Mesenchymal stem cell (in vitro differentiated cells and primary cell): ENCODE results near the gene ERGIC1.

Source experiments
- DNase-seq: peaks from one replicate; pipeline ENCODE4 v3.0.0-alpha.2; 2013
- H2AFZ ChIP-seq: one replicate; pipeline ENCODE4 v1.6.1; 2013; ENCODE audit warnings: low read depth, mild to moderate bottlenecking, control low read depth, inconsistent platforms, low read length, moderate library complexity
- H2AK5ac ChIP-seq: 2 replicates; pipeline ENCODE4 v1.6.1; 2013; ENCODE audit warnings: low read length, moderate library complexity, mild to moderate bottlenecking, inconsistent platforms; ENCODE audit not compliant: severe bottlenecking
- H2BK120ac ChIP-seq: one replicate; pipeline ENCODE4 v1.6.1; 2013; ENCODE audit warnings: low read depth, mild to moderate bottlenecking, inconsistent platforms, low read length, moderate library complexity
- H2BK12ac ChIP-seq, 2 experiments: one replicate each; pipeline ENCODE4 v1.6.1; 2013; ENCODE audit warnings: inconsistent platforms in 2 of 2, low read length in 2 of 2, mild to moderate bottlenecking in 2 of 2, moderate library complexity in 2 of 2, control low read depth in 1 of 2
- H2BK15ac ChIP-seq: one replicate; pipeline ENCODE4 v1.6.1; 2013; ENCODE audit warnings: mild to moderate bottlenecking, low read depth, inconsistent platforms; ENCODE audit not compliant: poor library complexity, severe bottlenecking
- H2BK5ac ChIP-seq: 2 replicates; pipeline ENCODE4 v1.6.1; 2013; ENCODE audit warnings: low read depth, mild to moderate bottlenecking, low read length, control low read depth, inconsistent platforms; ENCODE audit not compliant: poor library complexity, severe bottlenecking
- H3K14ac ChIP-seq, 2 experiments: one replicate each; pipeline ENCODE4 v1.6.1; 2013; ENCODE audit warnings: inconsistent platforms in 2 of 2, low read length in 2 of 2, control low read depth in 1 of 2, mild to moderate bottlenecking in 1 of 2, moderate library complexity in 1 of 2
- H3K18ac ChIP-seq, 2 experiments: one replicate each; pipeline ENCODE4 v1.6.1; 2013; ENCODE audit warnings: inconsistent platforms in 2 of 2, low read length in 2 of 2, control low read depth in 1 of 2, low read depth in 1 of 2, mild to moderate bottlenecking in 1 of 2
- H3K23ac ChIP-seq, 2 experiments: one replicate each; pipeline ENCODE4 v1.6.1; 2013; ENCODE audit warnings: inconsistent platforms in 2 of 2, low read length in 2 of 2, mild to moderate bottlenecking in 2 of 2, moderate library complexity in 2 of 2, control low read depth in 1 of 2
- H3K27ac ChIP-seq: 2 replicates; pipeline ENCODE4 v1.5.1; 2013; ENCODE audit warnings: mild to moderate bottlenecking, moderate library complexity, low read length, control low read depth, inconsistent platforms; ENCODE audit not compliant: poor library complexity, severe bottlenecking
- H3K27me3 ChIP-seq, 2 experiments: 2 replicates each; pipeline versions ENCODE4 v1.6.1 to v1.7.0; 2013; ENCODE audit warnings: low read length in 2 of 2, mild to moderate bottlenecking in 2 of 2, moderate library complexity in 2 of 2, control low read depth in 1 of 2, inconsistent platforms in 1 of 2; ENCODE audit not compliant: control insufficient read depth in 1 of 2, insufficient read depth in 1 of 2
- H3K36me3 ChIP-seq, 2 experiments: 2 replicates each; pipeline versions ENCODE4 v1.6.1 to v1.7.0; 2013; ENCODE audit warnings: low read length in 2 of 2, control low read depth in 1 of 2, inconsistent platforms in 1 of 2, low read depth in 1 of 2, mild to moderate bottlenecking in 1 of 2; ENCODE audit not compliant: insufficient read depth in 2 of 2, control insufficient read depth in 1 of 2
- H3K4ac ChIP-seq, 2 experiments: one replicate each; pipeline ENCODE4 v1.6.1; 2013; ENCODE audit warnings: inconsistent platforms in 2 of 2, low read length in 2 of 2, mild to moderate bottlenecking in 2 of 2, moderate library complexity in 2 of 2, control low read depth in 1 of 2, low read depth in 1 of 2
- H3K4me1 ChIP-seq: 2 replicates; pipeline ENCODE4 v1.6.1; 2013; ENCODE audit warnings: low read depth, low read length, control low read depth; ENCODE audit not compliant: control insufficient read depth, insufficient read depth
- H3K4me2 ChIP-seq: 2 replicates; pipeline ENCODE4 v1.6.1; 2013; ENCODE audit warnings: low read length, mild to moderate bottlenecking, inconsistent platforms; ENCODE audit not compliant: poor library complexity, severe bottlenecking
- H3K4me3 ChIP-seq, 2 experiments: 2 replicates each; pipeline versions ENCODE4 v1.5.1 to v1.7.0; 2013; ENCODE audit warnings: low read length in 2 of 2, mild to moderate bottlenecking in 2 of 2, control low read depth in 1 of 2, low read depth in 1 of 2; ENCODE audit not compliant: insufficient read depth in 1 of 2
- H3K79me1 ChIP-seq: replicated peaks from 2 replicates; pipeline ENCODE4 v1.6.1; 2013; ENCODE audit warnings: mild to moderate bottlenecking, control low read depth, low read length, inconsistent platforms; ENCODE audit not compliant: poor library complexity, severe bottlenecking
- H3K9ac ChIP-seq: 2 replicates; pipeline ENCODE4 v1.7.0; 2013; ENCODE audit warnings: mild to moderate bottlenecking, low read length, moderate library complexity
- H3K9me3 ChIP-seq: 2 replicates; pipeline ENCODE4 v1.7.0; 2013; ENCODE audit warnings: mild to moderate bottlenecking, low read length; ENCODE audit not compliant: control insufficient read depth
- H4K8ac ChIP-seq: one replicate; pipeline ENCODE4 v1.6.1; 2013; ENCODE audit warnings: inconsistent platforms, mild to moderate bottlenecking, low read length, moderate library complexity
- H4K91ac ChIP-seq: one replicate; pipeline ENCODE4 v1.6.1; 2013; ENCODE audit warnings: mild to moderate bottlenecking, low read length, inconsistent platforms
- WGBS: methylation state at CpG from one replicate; pipeline ENCODE4 v1.1.7; 2013; ENCODE audit warnings: mixed read lengths; 5-methylcytosine and 5-hydroxymethylcytosine counted together

ERGIC1 gene

DNA sequence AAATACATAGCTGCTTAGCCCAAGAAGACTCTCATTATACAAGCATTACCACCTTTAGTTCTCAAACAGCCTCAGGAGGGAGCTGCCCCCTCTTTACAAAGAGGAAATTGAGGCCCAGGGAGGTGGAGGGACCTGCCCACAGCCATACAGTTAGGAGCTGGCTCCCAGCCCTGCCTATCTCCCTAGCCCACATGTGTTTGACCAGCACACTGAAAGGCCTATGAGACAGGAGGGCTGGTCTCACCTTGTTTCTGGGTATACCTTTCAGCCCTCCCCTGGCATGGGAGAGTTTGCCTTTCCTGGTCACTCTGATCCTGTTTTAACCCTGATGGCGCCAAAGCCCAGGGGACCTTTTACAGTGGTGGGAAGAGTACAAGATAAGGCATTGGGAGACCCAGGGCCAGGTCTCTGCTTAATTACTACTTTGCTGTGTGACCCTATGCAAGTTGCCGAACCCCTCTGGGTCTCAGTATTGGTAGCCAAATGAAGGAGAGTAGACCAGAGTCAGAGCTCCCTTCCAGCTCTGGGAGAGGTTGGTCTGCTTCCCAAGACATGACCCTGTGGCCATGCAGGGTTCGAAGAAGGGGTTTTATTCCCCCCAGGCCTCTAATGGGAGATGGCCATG, 64.3 kb downstream of the ERGIC1 start:
- no peak for DNase-seq
- Histone ChIP-seq H2AFZ (no peak overlapping the region), H2BK5ac (peak overlapping the region; percentile 98), H3K4me3 (peak overlapping the region in 1 of 2 experiments; percentile 25), H3K14ac (peak overlapping the region in 1 of 2 experiments; percentile 91), H4K8ac (peak overlapping the region; percentile 74), H3K27me3 (no peaks in the 10 kb centered on the region), H3K79me1 (peaks cover 14% of the 10 kb centered on the region), H3K4me2 (no peak overlapping the region), H3K18ac (peak overlapping the region; percentile 71 to 96), H4K91ac (peak overlapping the region; percentile 83), H3K36me3 (peaks cover 22 to 60% of the 10 kb centered on the region in 2 experiments), H3K27ac (peak overlapping the region; percentile 98), H2BK15ac (no peak overlapping the region), H3K4me1 (peaks cover 49% of the 10 kb centered on the region), H2BK120ac (peak overlapping the region; percentile 50), H3K4ac (peak overlapping the region; percentile 66 to 92), H2BK12ac (peak overlapping the region; percentile 90 to 91), H2AK5ac (peak overlapping the region; percentile 94), H3K9ac (peak overlapping the region; percentile 90), H3K23ac (peak overlapping the region in 1 of 2 experiments; percentile 41), H3K9me3 (no peaks in the 10 kb centered on the region)
- WGBS, result 93% methylated on average over 3 of the region's 3 CpGs

DNA sequence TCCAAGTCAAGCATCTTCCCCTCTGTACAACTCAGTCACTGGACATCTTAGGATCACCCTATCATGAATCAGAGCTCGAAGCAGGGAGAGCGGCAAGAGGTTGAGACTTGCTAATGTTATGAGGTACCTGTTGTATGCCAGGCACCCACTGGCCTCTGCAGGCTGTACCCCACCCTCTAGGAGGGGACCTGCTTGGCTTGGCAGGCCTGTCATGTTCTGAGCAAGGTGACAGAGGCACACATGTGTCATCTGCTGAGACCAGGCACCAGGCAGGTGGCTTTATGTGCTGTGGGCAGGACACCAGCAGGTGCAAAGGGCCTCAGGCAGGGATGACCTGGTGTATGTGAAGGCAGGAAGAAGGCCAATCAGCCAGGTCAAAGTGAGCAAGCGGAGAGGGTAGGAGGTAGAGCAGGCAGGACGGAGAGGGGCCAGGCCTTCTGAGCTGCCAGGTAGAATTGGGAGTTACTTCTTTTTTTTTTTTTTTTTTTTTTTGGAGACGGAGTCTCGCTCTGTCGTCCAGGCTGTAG, 64.9 kb downstream of the ERGIC1 start:
- Histone ChIP-seq H2AK5ac (peak overlapping the region; percentile 94), H3K18ac (peak overlapping the region in 1 of 2 experiments; percentile 67), H3K9me3 (no peaks in the 10 kb centered on the region), H2BK15ac (no peak overlapping the region), H2BK120ac (no peak overlapping the region), H3K4me3 (no peak overlapping the region), H3K27me3 (no peaks in the 10 kb centered on the region), H3K4me2 (no peak overlapping the region), H3K9ac (peak overlapping the region; percentile 90), H3K27ac (peak overlapping the region; percentile 98), H2AFZ (no peak overlapping the region), H4K91ac (peak overlapping the region; percentile 36), H3K79me1 (peaks cover 12% of the 10 kb centered on the region), H3K4me1 (peaks cover 52% of the 10 kb centered on the region), H4K8ac (peak overlapping the region; percentile 52), H2BK12ac (peak overlapping the region; percentile 44 to 90), H3K36me3 (peaks cover 22 to 57% of the 10 kb centered on the region in 2 experiments), H3K23ac (no peak overlapping the region), H3K4ac (peak overlapping the region; percentile 16 to 54), H3K14ac (peak overlapping the region in 1 of 2 experiments; percentile 14), H2BK5ac (peak overlapping the region; percentile 98)
- WGBS, result 89% methylated on average over 7 of the region's 7 CpGs
- DNase-seq, result no peak

- H3K14ac ChIP-seq, result no peak overlapping the region
- H3K79me1 ChIP-seq, result peaks cover 11% of the 10 kb centered on the region
- H2AK5ac ChIP-seq, result peak overlapping the region; percentile 92
- H4K8ac ChIP-seq, result no peak overlapping the region
- H3K27me3 ChIP-seq, result no peaks in the 10 kb centered on the region
- H3K9me3 ChIP-seq, result no peaks in the 10 kb centered on the region
- DNase-seq, result no peak
- H4K91ac ChIP-seq, result no peak overlapping the region
- H3K18ac ChIP-seq, result no peak overlapping the region
- no peak overlapping the region for H3K4ac ChIP-seq
- peak overlapping the region; percentile 98 for H3K27ac ChIP-seq
- no peak overlapping the region for H3K4me3 ChIP-seq
- no peak overlapping the region for H2AFZ ChIP-seq
- H2BK15ac ChIP-seq, result no peak overlapping the region
- WGBS, result 94% methylated on average over 7 of the region's 7 CpGs
- H2BK120ac ChIP-seq, result no peak overlapping the region
- H2BK5ac ChIP-seq, result peak overlapping the region; percentile 50
- H3K9ac ChIP-seq, result no peak overlapping the region
- peaks cover 55% of the 10 kb centered on the region for H3K4me1 ChIP-seq
- no peak overlapping the region for H3K23ac ChIP-seq
- H3K36me3 ChIP-seq, result peaks cover 22 to 57% of the 10 kb centered on the region in 2 experiments
- H2BK12ac ChIP-seq, result peak overlapping the region; percentile 29 to 37
- H3K4me2 ChIP-seq, result no peak overlapping the region
Observed at GRCh38 chr5:172899436-172899835, 65.4 kb downstream of the ERGIC1 start.

DNA sequence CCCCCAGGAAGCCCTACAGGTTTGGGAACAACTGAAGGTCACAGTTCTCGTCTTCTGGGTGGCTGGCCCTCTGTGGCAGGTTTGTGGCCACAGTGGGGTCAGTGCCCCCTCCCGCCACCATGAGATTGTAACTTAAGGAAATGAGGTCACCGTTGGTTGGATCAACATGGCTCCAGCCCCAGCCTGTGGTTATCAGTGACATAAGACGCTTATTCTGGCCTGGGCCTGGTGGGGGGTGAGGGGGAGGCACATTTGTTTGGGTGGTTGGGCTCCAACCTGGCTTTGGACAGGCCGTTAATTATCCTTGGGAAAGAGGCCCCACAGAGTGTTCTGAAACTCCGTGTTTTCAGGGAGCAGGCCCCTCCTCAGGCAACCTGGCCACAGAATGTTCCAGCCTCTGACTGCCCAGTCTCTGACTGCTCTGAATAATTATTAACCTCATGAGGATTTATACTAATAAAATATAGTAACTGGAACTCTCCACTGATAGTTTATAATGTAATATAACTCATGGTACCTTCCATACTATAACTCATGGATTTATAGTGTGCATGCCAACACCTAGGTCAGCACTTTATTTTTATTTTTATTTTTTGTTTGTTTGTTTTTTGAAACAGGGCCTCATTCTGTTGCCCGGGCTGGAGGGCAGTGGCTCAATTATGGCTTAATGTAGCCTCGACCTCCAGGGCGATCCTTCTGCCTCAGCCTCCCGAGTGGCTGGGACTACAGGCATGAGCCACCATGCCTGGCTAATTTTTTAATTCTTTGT, 67.1 kb downstream of the ERGIC1 start:
- Histone ChIP-seq H3K27me3 (no peaks in the 10 kb centered on the region), H3K4me1 (peaks cover 71% of the 10 kb centered on the region)

More for the DNA sequence above, 67.1 kb downstream of the ERGIC1 start:
- H2BK120ac ChIP-seq, result peak overlapping the region; percentile 56
- H4K8ac ChIP-seq, result peak overlapping the region; percentile 19
- H2BK12ac ChIP-seq, result peak overlapping the region; percentile 1 to 37
- no peak overlapping the region for H3K4me2 ChIP-seq
- H2BK5ac ChIP-seq, result peak overlapping the region; percentile 97
- peak overlapping the region; percentile 91 for H2BK15ac ChIP-seq
- H2AFZ ChIP-seq, result no peak overlapping the region
- no peaks in the 10 kb centered on the region for H3K9me3 ChIP-seq
- no peak overlapping the region for H3K14ac ChIP-seq
- peak overlapping the region; percentile 1 for H4K91ac ChIP-seq
- H3K27ac ChIP-seq, result peak overlapping the region; percentile 91
- H2AK5ac ChIP-seq, result peak overlapping the region; percentile 95
- H3K18ac ChIP-seq, result peak overlapping the region; percentile 58 to 89
- DNase-seq, result peak; percentile 91
- H3K36me3 ChIP-seq, result peaks cover 24 to 44% of the 10 kb centered on the region in 2 experiments
- H3K79me1 ChIP-seq, result peaks cover 7% of the 10 kb centered on the region
- peak overlapping the region in 1 of 2 experiments; percentile 66 for H3K4ac ChIP-seq
- peak overlapping the region; percentile 33 for H3K9ac ChIP-seq
- H3K23ac ChIP-seq, result no peak overlapping the region
- 35% methylated on average over 10 of the region's 10 CpGs for WGBS
- H3K4me3 ChIP-seq, result no peak overlapping the region
